Measurements from ENCODE around the gene MCM3AP. TPM values are rescaled to one million over a fixed set of nuclear protein-coding genes. Genes with fewer than 3 reads are reported as not detected.

MCM3AP gene
- total and polyA plus RNA-seq, 9 of the 15 experiments (the other 6 are each of a cell fraction or from before 2014, with no cell fraction given): 6.5 to 179 (median 69.6) TPM

- TF ChIP-seq ZNF395 (CRISPR knock-in tag; IDR thresholded peaks at IDR 0.05): no peak
- TF ChIP-seq REST (IDR thresholded peaks at IDR 0.05; ENCODE audit: borderline replicate concordance): peak; percentile 50; the same call in 1 of the 2 replicates
- no peak for TF ChIP-seq REST (CRISPR knock-in tag; IDR thresholded peaks at IDR 0.05; ENCODE audit: low read depth)
- no peak for TF ChIP-seq PTBP1 (IDR thresholded peaks at IDR 0.05; ENCODE audit: low read depth, low read length)
- no peak for TF ChIP-seq HMBOX1 (IDR thresholded peaks at IDR 0.05)
- TF ChIP-seq ZNF655 (CRISPR knock-in tag; IDR thresholded peaks at IDR 0.05): no peak
- TF ChIP-seq FOXK2 (conservative IDR thresholded peaks at IDR 0.05 in 1 of 2, IDR thresholded peaks at IDR 0.05 in 1 of 2; ENCODE audit: low read depth in 2 of 2): no peak
- TF ChIP-seq MTA2 (IDR thresholded peaks at IDR 0.05; ENCODE audit: low read depth): no peak
Measured at GRCh38 chr21:46210378-46211136, 74.9 kb downstream of the MCM3AP start (continued).

Measured in K562 (cell line).